GM19193 (cell line): ENCODE measurements around the gene CCDC117.

Experiments used
- POLR2A ChIP-seq: IDR thresholded peaks from 4 replicates; pipeline ENCODE4 v1.6.1; 2011; ENCODE audit not compliant: insufficient read depth, insufficient read length; ENCODE audit errors: extremely low read depth

CCDC117 gene

GRCh38 chr22:28813772-28814518 lies 41.5 kb downstream of the CCDC117 start:
- TF ChIP-seq POLR2A = no peak

DNA sequence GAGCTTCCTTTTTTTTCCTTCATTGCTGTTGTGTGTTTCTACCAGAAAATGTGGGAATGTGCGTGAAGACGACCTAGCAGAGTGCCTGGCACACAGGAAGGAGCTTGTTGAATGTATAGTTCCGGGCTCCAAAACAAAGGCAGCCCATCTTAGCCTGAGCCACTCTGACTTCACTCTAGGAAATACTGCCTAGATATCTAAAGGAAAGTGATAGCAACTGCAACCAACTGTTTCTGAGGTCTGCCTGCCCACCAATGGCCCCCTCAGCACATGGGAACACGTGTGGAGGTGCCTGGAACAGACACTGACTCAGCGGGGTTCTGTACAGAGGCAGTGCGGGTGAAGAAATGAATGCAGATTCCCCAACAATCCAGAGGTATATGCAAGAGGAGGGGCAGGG lies 42.6 kb downstream of the CCDC117 start:
- TF ChIP-seq POLR2A = no peak

- TF ChIP-seq POLR2A = no peak
These were observed 43.2 kb downstream of the CCDC117 start for GRCh38 chr22:28815729-28816128.

- TF ChIP-seq POLR2A = no peak
These were observed 44.6 kb downstream of the CCDC117 start for GRCh38 chr22:28817064-28817463.

DNA sequence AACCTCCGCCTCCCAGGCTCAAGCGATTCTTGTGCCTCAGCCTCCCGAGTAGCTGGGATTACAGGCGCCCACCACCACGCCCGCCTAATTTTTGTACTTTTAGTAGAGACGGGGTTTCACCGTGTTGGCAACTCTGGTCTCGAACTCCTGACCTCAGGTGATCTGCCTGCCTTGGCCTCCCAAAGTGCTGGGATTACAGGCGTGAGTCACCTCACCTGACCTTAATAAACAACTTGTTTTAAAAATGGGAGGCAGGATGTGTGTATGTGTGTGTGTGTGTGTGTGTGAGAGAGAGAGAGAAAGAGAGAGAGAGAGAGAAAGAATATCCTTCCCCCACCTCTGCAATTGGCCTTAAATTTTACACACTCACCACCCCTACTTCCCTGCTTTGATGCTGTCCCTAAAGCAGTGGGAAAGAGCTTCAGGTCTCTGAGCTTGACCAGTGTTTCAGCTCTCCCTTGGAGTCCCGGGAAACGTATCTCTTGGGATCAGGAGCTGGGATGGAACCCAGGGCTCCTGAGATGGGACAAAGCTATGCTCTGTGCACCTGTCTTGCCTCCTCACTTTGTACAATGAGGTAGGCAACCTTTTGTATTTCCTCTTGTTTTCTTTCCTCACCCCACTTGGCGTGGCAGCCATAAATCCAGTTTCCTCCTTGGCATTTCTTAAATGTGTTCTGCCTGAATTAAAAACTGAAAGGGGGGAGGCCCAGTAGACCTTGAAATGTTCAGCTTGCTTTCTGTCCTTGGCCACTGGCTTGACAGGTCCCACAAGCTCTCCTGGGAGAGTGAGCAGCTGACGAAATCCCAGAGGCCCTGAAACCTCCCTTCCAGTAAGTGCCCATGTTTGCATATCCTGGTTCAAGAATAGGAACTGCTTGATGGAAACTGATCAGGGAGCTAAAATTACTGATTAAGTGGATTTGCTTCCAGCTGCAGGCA lies 45.7 kb downstream of the CCDC117 start:
- TF ChIP-seq POLR2A = no peak

- TF ChIP-seq POLR2A = no peak
These were observed 47.0 kb downstream of the CCDC117 start for GRCh38 chr22:28819253-28820096.

DNA sequence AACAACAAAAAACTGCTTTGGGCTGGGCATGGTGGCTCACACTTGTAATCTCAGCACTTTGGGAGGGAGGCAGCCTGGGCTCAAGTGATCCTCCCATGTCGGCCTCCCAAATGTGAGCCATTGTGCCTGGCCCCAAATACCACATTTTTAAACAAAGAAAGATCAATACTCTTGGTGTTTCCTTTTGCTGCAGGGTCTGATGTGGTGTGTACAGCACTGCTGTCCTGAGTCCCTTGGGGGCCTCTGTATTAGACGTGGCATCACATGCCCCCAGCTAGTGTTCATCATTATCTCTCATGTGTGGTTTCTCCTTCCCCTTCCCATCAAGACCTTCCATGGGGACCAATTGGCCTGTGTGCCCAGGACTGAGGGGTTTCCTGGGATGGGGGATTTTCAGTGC lies 48.4 kb downstream of the CCDC117 start:
- TF ChIP-seq POLR2A = no peak

DNA sequence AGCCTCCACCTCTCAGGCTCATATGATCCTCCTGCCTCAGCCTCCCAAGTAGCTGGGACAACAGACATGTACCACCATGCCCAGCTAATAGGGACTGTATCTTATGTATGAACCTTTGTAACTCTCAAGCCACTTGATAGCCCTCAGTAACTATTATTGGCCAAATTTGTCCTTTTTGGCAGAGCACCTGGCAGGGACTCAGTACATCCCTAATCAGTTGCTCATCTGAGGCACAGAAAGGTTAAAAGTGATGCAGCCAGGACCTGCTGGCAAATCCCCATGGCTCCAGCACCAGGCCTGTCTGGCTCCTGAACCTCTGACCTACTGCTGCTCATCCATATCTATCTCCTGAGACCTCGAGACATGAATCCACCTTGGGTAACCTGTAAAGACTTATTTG lies 49.0 kb downstream of the CCDC117 start:
- no peak for TF ChIP-seq POLR2A

DNA sequence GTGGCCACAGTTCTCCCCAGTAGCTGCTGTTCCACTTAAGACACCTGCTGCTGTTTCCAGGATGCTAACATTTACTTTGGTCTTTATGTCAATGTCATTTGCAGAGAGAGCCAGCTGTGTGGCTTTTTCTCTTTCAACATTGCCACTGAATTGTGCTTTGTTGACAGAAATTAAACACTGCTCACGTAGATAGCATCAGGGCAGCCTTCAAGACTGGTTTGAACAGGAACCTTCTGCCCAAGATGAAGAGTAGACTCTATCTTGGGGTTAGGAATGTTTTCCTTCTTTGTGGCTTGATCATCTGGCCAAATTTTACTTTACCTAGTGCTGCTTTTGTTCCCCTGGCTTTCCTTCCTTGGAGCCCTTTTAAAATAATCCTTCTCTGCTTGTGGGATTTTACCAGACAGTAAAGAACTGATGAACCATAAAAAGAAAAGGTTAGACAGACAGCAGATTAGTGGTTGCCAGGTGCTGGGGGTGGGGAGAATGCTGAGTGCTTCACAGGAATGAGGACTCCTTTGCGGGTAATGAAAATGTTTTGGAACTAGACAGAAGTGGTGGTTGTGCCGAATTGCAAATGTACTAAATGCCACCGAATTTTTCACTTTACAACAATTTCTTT lies 50.5 kb downstream of the CCDC117 start:
- TF ChIP-seq POLR2A = no peak

DNA sequence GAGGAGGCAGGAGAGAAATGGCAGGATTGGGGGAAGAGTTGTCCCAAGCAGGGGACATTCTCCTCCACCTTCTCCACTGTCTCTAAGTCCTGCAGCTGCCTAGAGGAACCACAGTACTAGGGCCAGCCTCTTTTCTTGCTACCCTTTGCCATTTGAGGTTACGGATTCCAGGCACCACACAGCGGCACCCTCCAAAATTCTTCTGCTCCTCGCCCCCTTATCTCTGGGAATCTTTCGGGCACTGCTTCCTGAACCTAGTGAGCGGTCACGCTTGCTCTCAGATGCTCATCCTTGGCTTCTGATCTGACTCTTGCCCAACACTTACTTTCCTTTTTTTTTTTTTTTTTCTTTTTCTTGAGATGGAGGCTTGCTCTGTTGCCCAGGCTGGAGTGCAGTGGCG lies 54.4 kb downstream of the CCDC117 start:
- no peak for TF ChIP-seq POLR2A

- no peak for TF ChIP-seq POLR2A
These were observed 57.1 kb downstream of the CCDC117 start for GRCh38 chr22:28829358-28830181.

- TF ChIP-seq POLR2A = no peak
These were observed 57.9 kb downstream of the CCDC117 start for GRCh38 chr22:28830441-28830840.

DNA sequence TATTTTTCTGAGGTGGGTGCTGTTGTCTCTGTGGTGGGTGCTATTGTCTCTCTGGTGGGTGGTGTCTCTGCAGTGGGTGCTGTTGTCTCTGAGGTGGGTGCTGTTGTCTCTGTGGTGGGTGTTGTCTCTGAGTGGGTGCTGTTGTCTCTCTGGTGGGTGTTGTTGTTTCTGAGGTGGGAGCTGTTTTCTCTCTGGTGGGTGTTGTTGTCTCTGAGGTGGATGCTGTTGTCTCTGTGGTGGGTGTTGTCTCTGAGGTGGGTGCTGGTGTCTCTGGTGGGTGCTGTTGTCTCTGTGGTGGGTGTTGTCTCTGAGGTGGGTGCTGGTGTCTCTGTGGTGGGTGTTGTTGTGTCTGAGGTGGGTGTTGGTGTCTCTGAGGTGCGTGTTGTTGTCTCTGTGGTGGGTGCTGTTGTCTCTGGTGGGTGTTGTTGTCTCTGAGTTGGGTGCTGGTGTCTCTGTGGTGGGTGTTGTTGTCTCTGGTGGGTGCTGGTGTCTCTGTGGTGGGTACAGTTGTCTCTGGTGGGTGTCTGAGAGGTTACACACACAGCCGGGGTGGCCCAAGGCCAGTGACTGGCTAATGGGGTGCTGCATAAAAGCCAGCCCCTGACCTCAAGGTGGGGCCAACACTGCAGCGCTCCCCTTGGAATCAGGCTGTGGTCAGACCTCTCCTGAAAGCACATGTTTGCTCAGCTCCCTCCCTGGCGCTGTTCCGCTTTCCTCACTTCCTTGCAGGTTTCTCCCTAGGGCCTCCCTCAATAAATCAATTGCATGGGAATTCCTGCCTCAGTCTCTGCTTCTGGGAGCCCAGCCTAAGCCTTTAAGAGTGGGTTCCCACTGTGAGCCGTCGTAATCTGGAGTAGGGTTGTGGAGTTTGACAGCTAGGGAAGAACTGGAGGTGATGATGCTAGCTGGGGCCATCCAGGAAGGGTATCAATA lies 58.9 kb downstream of the CCDC117 start:
- TF ChIP-seq POLR2A = no peak
